GM18858 (cell line): ENCODE data around the gene BPIFB6.

Experiments used
- ATAC-seq: cut with Tn5 transposase; IDR thresholded peaks from one replicate; pipeline ENCODE4 v1.9.1; 2021; ENCODE audit not compliant: unreplicated experiment

The BPIFB6 gene, protein sequence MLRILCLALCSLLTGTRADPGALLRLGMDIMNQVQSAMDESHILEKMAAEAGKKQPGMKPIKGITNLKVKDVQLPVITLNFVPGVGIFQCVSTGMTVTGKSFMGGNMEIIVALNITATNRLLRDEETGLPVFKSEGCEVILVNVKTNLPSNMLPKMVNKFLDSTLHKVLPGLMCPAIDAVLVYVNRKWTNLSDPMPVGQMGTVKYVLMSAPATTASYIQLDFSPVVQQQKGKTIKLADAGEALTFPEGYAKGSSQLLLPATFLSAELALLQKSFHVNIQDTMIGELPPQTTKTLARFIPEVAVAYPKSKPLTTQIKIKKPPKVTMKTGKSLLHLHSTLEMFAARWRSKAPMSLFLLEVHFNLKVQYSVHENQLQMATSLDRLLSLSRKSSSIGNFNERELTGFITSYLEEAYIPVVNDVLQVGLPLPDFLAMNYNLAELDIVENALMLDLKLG

DNA sequence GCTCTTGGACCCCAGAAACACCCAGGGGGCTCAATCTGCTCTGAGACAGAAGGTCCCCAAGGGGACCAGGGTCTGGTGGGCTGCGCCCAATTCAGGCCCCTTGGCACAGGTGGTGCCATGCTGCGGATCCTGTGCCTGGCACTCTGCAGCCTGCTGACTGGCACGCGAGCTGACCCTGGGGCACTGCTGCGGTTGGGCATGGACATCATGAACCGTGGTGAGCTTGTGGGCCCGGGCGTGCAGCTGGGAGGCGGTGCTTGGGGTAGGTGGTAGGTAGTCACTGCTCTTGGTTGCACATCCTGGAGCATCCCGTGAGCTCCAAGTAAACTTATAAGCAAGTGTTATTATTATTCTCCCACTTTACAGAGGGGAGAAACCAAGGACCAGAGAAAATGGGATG lies at the start of gene BPIFB6:
BPIFB6 (plus strand) TSS at position 118 of the 400 bp plus-strand sequence; CDS start at position 118, 0 bp downstream.
- no peak for ATAC-seq

DNA sequence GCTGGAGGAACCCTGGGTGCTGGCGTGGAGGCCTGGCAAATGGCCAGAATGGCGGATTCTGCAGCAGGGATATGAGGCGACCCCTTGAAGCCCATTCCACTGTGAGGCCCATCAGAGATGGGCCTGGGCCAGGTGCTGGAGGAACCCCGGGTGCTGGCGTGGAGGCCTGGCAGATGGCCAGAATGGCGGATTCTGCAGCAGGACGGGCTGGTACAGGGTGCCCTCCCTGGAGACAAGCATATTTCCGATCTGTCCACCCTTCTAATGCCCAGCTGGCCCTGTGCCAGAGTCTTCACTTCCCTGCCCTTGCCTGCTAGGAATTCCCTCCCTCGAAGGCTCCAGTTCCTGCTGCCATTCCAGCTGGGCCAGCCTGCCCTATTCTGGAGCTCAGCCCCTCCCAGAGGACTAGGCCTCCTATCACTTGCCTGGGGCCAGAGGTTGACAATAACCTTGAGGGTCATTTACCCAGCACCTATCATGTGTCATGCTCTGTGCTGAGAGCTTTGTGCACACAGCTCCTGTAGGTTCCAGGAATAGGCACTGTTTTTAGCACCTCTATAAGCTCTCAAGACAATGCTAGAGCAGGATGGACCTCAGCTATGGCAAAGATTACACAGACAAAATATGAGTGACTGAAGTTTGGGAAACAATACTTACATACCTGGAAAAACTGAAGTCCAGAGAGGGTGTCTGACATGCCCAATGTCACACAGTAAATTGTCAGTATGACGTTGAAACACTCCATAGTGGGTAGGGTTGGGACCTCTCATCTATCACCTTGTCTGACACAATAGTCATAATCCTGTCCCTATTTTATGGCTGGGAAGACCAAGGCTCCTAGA lies 48.6 kb upstream of the BPIFB6 start:
- no peak for ATAC-seq

DNA sequence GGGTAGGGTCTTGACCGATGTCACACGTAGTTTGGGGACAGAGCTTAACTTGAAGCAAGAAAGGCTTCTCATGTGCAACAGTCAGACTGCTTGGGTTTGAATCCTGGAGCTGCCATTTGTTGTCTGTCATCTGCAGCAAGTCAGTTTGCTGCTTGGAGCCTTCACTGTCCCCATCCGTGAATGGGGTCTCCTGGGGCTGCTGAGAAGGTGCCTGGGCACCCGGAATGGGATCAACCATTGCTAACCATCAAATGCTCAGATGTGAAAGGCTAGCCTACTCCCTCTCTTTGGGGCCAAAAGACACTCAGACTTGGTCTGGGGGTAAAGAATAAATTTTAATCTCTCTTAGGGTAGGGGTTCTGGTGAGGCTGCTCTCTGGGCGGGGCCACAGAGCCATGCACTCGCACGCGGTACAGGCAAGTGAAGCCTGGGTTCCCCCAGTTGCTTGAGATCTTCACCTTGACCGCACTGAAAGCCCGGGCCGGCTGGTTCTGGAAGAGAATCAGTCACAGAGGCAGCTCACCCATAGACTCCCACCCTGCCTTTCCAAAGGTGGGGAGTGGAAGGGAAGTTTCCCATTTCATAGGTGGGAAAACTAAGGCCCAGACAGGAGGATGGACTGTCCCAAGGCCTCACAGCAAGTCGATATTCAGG lies 47.9 kb upstream of the BPIFB6 start:
- ATAC-seq, result no peak

DNA sequence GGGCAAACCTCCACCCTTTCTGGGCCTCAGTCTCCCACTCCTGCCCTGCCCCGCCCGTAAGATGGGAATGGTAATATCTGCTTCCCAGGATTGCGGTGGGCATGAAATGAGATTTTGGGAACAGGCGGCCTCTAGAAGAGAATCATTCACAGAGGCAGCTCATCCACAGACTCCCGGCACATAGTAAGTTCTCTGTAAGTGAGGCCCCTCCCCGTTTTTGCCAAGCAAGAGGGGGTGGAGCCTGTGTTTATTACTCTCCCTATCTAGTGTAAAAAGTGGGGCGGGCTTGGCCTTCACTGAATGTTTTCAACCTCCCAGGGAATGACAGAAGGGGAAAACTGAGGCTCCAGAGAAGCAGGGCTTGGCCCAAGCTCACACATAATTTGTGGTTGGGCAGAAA lies 47.3 kb upstream of the BPIFB6 start:
- ATAC-seq, result no peak

DNA sequence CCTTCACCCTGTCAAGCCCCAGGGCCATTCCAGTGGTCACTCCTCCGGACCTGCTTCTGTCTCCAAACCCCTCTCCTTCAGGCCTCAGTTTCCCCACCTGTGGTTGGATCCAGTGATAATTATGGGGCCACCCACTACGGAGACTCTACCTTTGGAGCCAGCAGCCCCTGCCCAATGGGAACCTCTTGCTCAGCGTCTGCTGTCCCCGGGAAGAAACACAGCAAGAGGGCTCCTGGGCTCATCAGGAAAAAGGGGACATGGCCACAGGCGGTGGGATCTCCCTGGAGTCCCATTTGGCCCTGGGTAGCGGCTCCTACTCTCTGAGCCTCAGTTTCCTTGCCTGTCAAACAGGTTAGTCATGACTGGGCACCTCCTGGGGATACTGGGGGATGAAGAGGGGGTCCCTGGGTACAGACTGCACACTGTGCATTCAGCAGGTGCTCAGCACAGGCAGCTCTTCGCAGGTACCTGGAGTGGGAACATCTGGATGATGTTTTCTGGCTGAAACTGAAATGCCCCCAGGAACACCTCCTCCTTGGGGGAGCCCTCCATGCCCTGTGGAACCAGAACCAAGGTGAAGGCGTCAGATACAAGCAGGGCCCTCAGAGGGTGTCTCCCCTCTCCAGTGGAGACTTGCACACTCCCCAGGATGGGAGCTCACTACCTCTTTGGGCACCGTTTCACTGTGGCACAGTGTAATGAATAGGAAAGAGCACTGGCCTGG lies 46.7 kb upstream of the BPIFB6 start:
- ATAC-seq, result no peak

DNA sequence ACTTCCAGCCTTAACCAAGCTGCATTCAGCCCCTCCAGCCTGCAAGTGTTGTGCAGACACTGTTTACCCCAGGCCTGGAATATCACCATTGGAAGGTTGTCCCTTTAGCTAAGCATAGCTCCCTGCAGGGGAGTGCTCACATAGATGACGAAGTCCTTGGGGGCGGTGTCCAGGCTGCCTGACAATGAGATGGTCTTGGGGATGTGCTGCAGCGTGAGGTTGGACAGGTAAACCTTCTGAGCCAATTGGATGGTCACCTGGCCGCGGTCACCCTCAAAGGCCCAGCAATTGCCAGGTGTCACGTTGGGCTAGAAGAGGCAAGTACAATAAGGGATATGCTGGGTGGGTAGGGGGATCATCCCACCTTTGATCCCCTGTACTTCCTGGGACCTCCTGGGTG lies 45.9 kb upstream of the BPIFB6 start:
- no peak for ATAC-seq

DNA sequence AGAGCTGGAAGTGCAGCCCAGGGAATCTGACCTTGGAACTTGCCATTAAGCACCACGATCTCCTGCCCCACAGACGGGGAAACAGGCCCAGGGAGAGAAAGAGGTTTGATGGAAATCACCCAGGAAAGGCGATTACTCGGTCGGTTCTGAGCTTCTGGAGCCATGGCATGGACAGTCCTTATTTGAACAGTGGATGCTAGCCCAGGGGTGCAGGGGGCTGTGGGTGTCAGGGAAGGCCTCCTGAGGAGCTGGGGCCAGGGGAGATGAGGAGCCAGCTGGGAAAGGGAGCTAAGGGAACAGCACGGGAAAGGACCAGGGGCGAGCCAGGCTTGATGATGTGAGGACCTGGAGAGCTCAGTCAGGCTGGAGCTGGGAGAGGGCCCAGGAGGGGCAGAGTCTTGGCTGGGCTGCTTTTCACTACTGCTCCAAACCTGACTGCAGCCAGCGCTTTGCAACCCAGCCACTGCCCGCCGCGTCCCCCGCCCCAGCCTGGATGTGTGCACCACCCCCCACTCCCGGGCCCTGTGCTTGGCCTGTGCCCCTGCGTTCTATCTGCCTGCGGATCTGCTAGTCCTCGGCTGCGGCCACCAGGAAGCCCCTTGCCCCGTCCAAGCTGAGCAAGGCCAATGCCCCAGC lies 45.0 kb upstream of the BPIFB6 start:
- ATAC-seq, result no peak

DNA sequence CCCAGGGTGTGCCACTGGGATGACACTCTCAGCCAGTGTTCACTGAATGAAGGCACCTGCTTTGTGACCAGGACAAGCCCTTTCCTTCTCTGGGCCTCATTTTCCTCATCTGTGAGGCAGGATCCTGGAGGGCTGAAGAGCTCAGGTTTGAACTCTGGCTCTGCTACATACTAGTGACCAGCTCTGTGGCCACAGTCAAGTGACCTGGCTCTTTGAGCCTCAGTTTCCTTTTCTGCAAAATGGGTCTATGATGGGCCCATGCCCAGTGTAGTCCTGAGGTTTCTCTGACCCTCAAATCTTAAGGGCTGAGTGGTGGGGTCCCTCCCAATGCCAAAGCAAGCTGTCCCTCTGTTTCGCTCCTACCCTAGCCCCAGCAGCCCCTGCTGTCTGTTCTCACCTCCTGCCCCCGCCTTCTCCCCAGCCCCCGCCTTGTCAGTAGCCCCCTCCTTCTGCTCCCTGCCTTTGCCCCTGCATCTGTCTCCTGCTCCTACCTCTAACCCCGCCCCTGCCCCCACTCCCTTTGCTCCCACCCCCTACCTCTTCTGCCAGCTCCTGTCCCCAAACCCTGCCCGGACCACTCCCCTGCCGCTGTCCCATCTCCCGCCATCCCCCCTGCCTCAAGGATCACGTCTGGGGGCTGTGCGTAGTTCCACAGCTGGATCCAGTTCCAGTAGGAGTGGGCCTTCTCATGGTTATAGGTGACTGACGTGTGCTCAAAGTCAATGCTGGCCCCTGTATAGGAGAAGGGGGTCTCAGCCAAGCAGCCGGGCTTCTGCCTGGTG lies 44.2 kb upstream of the BPIFB6 start:
- ATAC-seq, result no peak

DNA sequence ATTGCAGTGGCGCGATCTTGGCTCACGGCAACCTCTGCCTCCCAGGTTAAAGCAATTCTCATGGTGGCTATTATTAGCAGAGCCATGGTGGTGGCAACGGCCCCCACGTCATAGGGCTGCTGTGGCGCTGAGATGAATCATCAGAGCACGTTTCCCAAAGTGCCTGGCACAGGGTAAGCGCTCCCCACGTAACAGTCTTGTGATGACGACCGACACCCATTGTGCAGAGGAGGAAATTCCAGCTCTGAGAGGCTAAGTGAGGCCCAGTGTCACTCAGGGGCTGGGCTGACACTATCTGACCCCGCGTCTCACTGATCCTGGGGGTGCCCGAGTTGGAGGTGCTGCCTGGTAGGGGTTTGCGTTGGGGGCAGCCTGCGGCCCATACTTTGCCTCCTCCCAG lies 43.4 kb upstream of the BPIFB6 start:
- no peak for ATAC-seq

DNA sequence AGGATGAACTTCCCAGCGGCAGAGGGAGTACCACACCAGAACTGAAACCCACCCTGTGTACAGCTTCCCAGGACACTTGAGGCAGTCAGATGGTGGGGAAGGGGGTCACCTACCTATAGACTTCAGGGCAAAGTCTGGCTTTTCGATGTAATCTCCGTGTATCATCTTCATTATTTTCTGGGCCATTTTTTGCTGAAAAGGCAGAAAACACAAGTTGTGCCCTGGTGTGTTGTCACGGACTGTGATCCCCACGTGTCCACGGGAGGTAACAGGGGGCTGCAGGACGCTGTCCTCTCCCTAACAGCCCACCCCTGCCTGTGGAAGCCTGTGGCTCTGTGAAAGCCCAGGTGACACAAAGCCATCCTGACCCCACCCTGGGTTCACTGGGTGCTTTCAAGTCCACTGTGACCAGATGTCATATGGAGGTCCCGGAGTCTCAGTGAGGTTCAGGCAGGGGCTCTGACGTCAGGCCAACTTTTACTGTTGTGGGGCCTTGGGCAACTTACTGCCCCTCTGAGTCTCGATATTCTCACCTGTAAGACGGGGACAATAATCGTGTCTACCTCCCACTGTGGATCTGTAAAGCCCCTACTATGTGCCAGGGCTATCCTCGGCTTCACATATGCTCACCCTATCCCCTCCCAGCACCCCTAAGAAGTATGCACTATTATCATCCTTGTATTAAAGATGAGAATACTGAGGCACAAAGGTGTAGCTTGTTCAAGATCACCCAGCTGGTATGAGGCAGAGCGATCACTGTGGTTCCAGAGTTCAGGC lies 41.8 kb upstream of the BPIFB6 start:
- ATAC-seq, result no peak

DNA sequence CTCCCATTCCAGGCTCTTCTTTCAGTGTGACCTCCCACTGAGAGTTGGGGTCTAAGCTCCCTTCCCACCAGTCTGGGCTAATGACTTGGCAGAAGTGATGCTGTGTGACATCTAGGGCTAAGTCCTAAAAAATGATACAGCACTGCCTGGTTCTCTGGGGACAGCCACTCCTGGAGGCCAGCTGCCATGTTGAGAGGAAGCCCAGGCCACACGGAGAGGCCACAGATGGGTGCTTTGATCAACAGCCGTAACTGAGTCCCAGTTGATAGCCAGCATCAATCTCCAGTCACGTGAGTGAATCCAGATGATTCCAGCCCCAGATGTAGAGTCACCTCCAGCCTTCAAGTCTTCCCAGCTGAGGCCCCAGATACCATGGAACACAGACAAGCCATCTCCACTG lies 41.0 kb upstream of the BPIFB6 start:
- ATAC-seq, result no peak

DNA sequence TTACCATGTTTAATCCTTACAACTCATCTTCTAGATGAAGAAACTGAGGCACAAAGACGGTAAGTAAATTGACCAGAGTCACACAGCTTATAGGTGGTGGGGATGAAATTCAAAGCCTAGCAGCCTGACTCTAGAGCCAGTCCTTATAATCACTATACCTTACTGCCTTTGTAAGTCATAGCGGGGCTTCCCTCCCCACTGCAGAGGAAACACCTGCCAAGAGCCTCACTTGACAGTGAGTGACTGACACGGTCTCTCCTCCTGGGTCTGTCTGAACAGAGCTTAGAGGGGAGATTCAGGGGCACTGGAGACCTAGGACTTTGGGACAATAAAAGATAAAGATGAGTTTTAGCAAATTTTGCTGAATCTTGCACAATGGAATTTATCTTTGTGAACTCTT lies 40.1 kb upstream of the BPIFB6 start:
- ATAC-seq, result no peak

DNA sequence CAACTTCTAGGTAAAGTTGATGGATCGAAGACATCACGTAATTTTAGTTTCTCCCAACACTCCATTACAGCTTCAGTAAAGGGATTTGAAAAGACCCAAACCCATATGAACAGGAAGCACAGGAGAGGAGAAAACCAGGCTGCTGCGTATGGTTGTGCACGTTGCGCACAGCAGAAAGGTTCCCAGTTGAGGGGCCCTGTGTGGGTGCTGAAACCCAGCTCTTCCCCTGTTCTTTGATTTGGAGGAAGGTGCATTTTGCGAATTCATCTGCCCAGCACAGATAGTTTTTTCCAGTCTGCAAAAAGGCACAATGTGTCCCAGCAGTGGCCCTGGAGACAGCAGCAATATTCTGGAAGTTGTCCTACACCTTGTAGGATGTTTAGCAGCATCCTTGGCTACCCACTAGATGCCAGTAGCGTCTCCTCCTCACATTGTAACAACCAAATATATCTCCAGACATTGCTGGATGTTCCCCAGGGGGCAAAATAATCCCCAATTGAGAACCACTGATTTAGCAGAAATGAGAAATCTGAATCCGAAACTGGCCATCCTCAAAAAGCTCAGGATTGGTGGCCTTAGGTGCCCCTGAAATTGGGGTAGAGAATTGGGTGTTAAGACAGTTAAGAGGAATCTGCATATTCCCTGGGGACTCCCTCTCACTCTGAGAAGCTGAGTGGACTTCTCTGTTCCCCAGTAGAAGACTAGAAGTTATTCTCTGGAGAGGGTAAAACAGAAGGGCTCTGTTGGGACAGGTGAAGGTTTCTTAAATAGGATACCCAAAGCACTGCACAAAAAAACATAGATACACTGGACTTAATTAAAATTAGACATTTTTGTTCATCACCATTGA lies 39.4 kb upstream of the BPIFB6 start:
- ATAC-seq, result no peak

DNA sequence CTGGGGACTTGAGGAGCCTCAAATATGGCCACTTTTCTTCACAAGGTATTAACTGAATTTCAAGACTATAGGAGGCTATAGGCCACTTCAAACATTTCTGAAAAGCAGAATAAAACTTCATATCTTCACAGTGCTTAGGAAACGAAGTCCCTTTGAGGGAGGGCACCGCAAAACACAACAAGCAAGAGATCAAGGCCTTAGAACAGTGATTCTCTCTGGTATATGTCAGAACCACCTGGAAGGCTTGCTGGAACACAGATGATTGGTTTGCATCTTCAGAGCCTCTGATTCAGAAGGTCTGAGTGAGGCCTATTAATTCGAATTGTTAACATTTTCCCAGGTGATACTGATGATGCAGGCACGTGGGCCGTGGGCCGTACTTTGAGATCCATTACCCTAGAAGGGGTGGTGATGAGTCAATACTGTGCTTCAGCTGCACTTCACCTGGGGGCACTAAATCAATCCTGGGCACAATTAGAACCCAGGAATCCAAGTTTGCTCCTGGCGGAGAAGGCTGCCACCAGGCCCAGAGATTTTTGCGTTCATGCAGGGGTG lies 37.9 kb upstream of the BPIFB6 start:
- ATAC-seq, result no peak

DNA sequence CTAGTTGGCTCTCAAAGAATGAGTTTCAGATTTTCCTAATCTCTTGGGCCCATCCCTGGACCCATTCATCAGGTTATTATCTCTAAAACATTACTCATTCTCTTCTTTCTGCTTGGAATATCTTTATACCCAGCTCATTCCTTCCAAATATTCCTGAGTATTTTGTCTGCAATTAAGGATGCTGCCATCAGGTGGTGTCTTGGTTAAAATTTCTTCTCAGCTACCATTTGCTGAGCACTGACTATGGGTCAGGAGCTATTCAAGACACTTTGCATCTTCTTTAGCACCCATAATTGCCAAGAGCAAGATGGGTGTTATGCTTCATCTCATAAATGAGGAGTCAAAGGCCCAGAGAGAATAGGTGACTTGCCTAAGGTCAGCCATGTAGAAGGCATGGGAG lies 35.6 kb upstream of the BPIFB6 start:
- ATAC-seq, result no peak

DNA sequence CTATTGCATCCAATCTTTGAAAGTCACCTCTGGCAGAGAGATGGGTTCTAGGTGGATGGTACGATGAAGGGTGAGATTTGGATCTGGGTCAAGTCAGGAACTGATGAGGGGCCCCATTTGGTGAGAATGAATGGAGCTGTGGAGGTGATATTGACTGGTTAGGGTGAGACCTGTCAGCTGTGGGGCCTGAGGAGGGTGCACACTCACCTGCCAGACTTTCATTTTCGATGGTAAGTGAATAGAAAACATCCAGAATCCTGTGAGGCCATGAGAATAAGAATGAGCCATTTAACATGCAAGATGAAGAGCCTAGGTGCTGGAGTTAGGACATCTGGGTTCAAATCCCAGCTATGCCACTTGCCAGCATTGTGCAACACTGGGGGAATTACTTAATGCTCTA lies 34.0 kb upstream of the BPIFB6 start:
- ATAC-seq, result no peak

DNA sequence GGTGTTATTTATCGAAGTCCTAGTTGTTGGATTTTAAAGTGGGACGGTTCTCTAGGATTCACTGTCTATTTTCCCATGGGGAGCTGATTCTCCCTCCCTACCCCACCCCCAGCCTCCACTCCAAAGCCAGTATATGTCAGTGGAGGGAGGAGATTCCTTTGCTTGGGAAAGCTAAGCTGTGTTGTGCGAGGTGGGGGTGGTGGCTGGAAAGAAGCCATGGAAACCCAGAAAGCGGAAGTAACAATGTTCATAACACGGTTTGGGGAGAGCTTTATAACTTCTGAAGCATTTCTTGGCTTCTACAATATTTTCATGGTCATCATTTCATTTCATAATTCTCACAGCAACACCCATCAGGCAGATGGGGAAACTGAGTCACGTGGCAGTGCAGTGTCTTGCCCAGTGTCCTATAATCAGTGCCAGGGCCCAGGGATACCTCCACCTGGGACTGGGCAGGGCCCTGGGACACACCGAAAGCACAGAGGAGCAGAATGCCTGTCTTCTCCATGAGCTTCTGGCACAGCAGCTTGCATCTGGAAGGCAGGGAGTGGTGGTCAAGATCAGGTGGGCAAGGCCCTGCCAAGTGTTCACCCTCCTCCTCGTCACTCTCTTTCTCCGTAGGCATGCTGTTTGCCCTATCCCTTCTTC lies 31.7 kb upstream of the BPIFB6 start:
- no peak for ATAC-seq
